Loucy (cell line): Measurements from ENCODE around the gene SPINT4.
"Not testable (repeated sequence)": the region's sequence is repeated elsewhere in the genome, so short reads cannot be mapped to it uniquely, and the experiment has no call there.

Source experiments
- H2AFZ ChIP-seq: fragments of 200-600 bp; sonication (generic); 2 replicates; pipeline ENCODE4 v1.6.0; 2016; ENCODE audit warnings: antibody characterized with exemption, mild to moderate bottlenecking, low read length, moderate library complexity
- H3F3A ChIP-seq: fragments of 200-600 bp; 2 replicates; pipeline ENCODE4 v1.6.0; 2016; ENCODE audit warnings: antibody characterized with exemption, low read depth, mild to moderate bottlenecking
- H3K27me3 ChIP-seq: fragments of 200-600 bp; sonication (generic); 2 replicates; pipeline ENCODE4 v1.6.1; 2014; ENCODE audit warnings: low read length, mild to moderate bottlenecking; ENCODE audit not compliant: insufficient read depth, poor library complexity, severe bottlenecking
- H3K36me3 ChIP-seq: fragments of 200-600 bp; sonication (generic); 2 replicates; pipeline ENCODE4 v1.6.1; 2016; ENCODE audit warnings: low read length; ENCODE audit not compliant: insufficient read depth
- H3K4me1 ChIP-seq: fragments of 200-600 bp; sonication (generic); 2 replicates; pipeline ENCODE4 v1.5.1; 2014; ENCODE audit warnings: low read length, mild to moderate bottlenecking; ENCODE audit not compliant: insufficient read depth, poor library complexity, severe bottlenecking
- H3K4me2 ChIP-seq: fragments of 200-600 bp; sonication (generic); 2 replicates; pipeline ENCODE4 v1.6.0; 2014; ENCODE audit warnings: antibody characterized with exemption, low read length, low read depth, mild to moderate bottlenecking; ENCODE audit not compliant: poor library complexity, severe bottlenecking
- H3K4me3 ChIP-seq: fragments of 200-600 bp; sonication (generic); 2 replicates; pipeline ENCODE4 v1.5.1; 2014; ENCODE audit warnings: low read length, mild to moderate bottlenecking, mixed read lengths; ENCODE audit not compliant: poor library complexity, severe bottlenecking
- H3K79me2 ChIP-seq: fragments of 200-600 bp; sonication (generic); 2 replicates; pipeline ENCODE4 v1.6.1; 2014; ENCODE audit warnings: low read length; ENCODE audit not compliant: insufficient read depth
- H3K9ac ChIP-seq: fragments of 200-600 bp; sonication (generic); 2 replicates; pipeline ENCODE4 v1.6.0; 2014; ENCODE audit warnings: mild to moderate bottlenecking, low read depth, low read length, moderate library complexity; ENCODE audit not compliant: poor library complexity, severe bottlenecking
- H3K9me2 ChIP-seq: fragments of 200-600 bp; sonication (generic); replicated peaks from 2 replicates; pipeline ENCODE4 v1.6.1; 2016; ENCODE audit warnings: low read depth, low read length, mixed read lengths
- H3K9me3 ChIP-seq: fragments of 200-600 bp; sonication (generic); 2 replicates; pipeline ENCODE4 v1.6.1; 2014; ENCODE audit warnings: mild to moderate bottlenecking, antibody characterized with exemption, low read length, low read depth; ENCODE audit not compliant: insufficient read depth
- H4K20me1 ChIP-seq: fragments of 200-600 bp; sonication (generic); 2 replicates; pipeline ENCODE4 v1.6.0; 2014; ENCODE audit warnings: antibody characterized with exemption, low read length, mild to moderate bottlenecking; ENCODE audit not compliant: insufficient read depth, poor library complexity, severe bottlenecking
- CTCF ChIP-seq: fragments of 200-600 bp; sonication (generic); conservative IDR thresholded peaks from 2 replicates; pipeline ENCODE4 v1.5.1; 2014; ENCODE audit warnings: mild to moderate bottlenecking, antibody characterized with exemption, low read length
- EZH2phosphoT487 ChIP-seq: fragments of 200-600 bp; IDR thresholded peaks from 2 replicates; pipeline ENCODE4 v1.6.1; 2018; ENCODE audit warnings: antibody characterized with exemption, mild to moderate bottlenecking, moderate library complexity, borderline replicate concordance

Gene SPINT4

GRCh38 chr20:45752746-45753145 is 30.6 kb downstream of the SPINT4 start:
- Histone ChIP-seq H3K4me3 (no peak overlapping the region), H3K9me2 (no peaks in the 10 kb centered on the region), H3K9me3 (no peaks in the 10 kb centered on the region), H3K27me3 (peaks cover 2% of the 10 kb centered on the region), H2AFZ (no peak overlapping the region), H3K9ac (no peak overlapping the region), H3K4me1 (no peaks in the 10 kb centered on the region), H4K20me1 (no peaks in the 10 kb centered on the region), H3K36me3 (no peaks in the 10 kb centered on the region), H3K79me2 (no peaks in the 10 kb centered on the region), H3K4me2 (no peak overlapping the region), H3F3A (no peaks in the 10 kb centered on the region)
- TF ChIP-seq EZH2phosphoT487 (no peak), CTCF (no peak)

DNA sequence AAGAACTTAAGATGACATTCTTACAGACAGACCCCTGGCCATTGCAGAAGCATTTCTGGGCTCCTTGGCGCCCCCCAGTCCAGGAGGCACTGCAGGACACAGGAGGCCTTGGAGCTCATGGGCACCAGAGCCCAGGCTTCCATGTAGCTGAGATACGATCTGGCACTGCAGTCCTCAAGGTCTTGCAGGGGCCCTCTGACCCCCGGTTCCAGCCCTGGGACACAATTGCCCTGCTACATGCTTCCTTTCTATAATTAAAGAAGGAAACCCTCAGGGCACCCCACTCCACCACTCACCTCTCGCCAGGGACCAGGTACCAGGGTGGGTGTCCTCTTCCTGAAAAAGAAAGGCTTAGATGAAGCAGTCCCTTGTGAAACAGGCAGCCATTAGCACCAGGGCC is 35.9 kb downstream of the SPINT4 start:
- Histone ChIP-seq H3F3A (no peaks in the 10 kb centered on the region), H3K27me3 (no peaks in the 10 kb centered on the region), H2AFZ (no peak overlapping the region), H3K9me2 (no peaks in the 10 kb centered on the region), H3K9ac (no peak overlapping the region), H3K4me1 (no peaks in the 10 kb centered on the region), H3K4me3 (no peak overlapping the region), H3K36me3 (no peaks in the 10 kb centered on the region), H3K9me3 (no peaks in the 10 kb centered on the region), H3K4me2 (no peak overlapping the region), H4K20me1 (no peaks in the 10 kb centered on the region), H3K79me2 (no peaks in the 10 kb centered on the region)
- TF ChIP-seq CTCF (no peak), EZH2phosphoT487 (no peak)

DNA sequence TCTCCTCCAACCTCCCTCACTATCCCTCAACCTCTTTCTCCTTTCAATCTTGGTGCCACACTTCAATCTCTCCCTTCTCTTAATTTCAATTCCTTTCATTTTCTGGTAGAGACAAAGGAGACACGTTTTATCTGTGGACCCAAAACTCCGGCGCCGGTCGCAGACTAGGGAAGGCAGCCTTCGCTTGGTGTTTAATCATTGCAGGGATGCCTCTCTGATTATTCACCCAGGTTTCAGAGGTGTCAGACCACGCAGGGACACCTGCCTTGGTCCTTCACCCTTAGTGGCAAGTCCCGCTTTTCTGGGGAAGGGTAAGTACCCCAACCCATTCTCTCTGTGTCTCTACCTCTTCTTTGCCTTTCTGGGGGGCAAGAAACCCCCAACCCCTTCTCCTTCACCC is 37.8 kb downstream of the SPINT4 start:
- H3K79me2 ChIP-seq, H2AFZ ChIP-seq, H3K4me1 ChIP-seq, H3K4me3 ChIP-seq, H4K20me1 ChIP-seq, H3K9me3 ChIP-seq, H3K27me3 ChIP-seq, H3K9me2 ChIP-seq, H3F3A ChIP-seq, H3K9ac ChIP-seq, H3K4me2 ChIP-seq, H3K36me3 ChIP-seq: not testable (repeated sequence)

- H3F3A ChIP-seq, H3K4me3 ChIP-seq, H3K27me3 ChIP-seq, H3K4me2 ChIP-seq, H3K36me3 ChIP-seq, H3K9ac ChIP-seq, H3K9me3 ChIP-seq, H3K9me2 ChIP-seq, H4K20me1 ChIP-seq, H2AFZ ChIP-seq, H3K79me2 ChIP-seq, H3K4me1 ChIP-seq: not testable (repeated sequence)
Measured at GRCh38 chr20:45761966-45762365, 39.8 kb downstream of the SPINT4 start.

GRCh38 chr20:45764618-45765282 is 42.6 kb downstream of the SPINT4 start:
- not testable (repeated sequence) for H3K27me3 ChIP-seq, H3F3A ChIP-seq, H3K79me2 ChIP-seq, H3K9me2 ChIP-seq, H4K20me1 ChIP-seq, H3K9me3 ChIP-seq, H2AFZ ChIP-seq, H3K4me3 ChIP-seq, H3K4me1 ChIP-seq, H3K36me3 ChIP-seq, H3K4me2 ChIP-seq, H3K9ac ChIP-seq
